HepG2 (cell line): ENCODE data around the gene DNAJC10. TPM values are rescaled to one million over a fixed set of nuclear protein-coding genes. Genes with fewer than 3 reads are reported as not detected.

ENCODE experiments used
- GATAD1 ChIP-seq: IDR thresholded peaks from 2 replicates; pipeline ENCODE4 v1.6.1; 2016; ENCODE audit warnings: missing genetic modification reagents, missing compliant biosample characterization
- HCFC1 ChIP-seq: fragments of 150-350 bp; IDR thresholded peaks from 2 replicates; pipeline ENCODE4 v1.6.1; 2014; ENCODE audit warnings: low read depth, low read length
- HIC2 ChIP-seq: sonication (generic); formaldehyde crosslinking; IDR thresholded peaks from 2 replicates; pipeline ENCODE4 v1.9.0; 2022; ENCODE audit warnings: low read depth, missing genetic modification reagents
- HNRNPLL ChIP-seq: fragments of 200-400 bp; formaldehyde crosslinking; IDR thresholded peaks from 2 replicates; pipeline ENCODE4 v1.6.1; 2017; ENCODE audit warnings: mild to moderate bottlenecking, low read depth, low read length; ENCODE audit not compliant: poor library complexity, severe bottlenecking
- KDM1A ChIP-seq: IDR thresholded peaks from 2 replicates; pipeline ENCODE4 v1.6.1; 2016; ENCODE audit warnings: missing compliant biosample characterization
- POLR2G ChIP-seq: fragments of 200-400 bp; formaldehyde crosslinking; IDR thresholded peaks from 2 replicates; pipeline ENCODE4 v1.6.1; 2018; ENCODE audit warnings: mild to moderate bottlenecking, low read depth, low read length, moderate library complexity
- PRDM4 ChIP-seq: sonication (generic); formaldehyde crosslinking; IDR thresholded peaks from 2 replicates; pipeline ENCODE4 v1.9.0; 2021; ENCODE audit warnings: missing genetic modification reagents, borderline replicate concordance
- REPIN1 ChIP-seq: sonication (generic); formaldehyde crosslinking; IDR thresholded peaks from 2 replicates; pipeline ENCODE4 v1.8.0; 2022; ENCODE audit warnings: missing genetic modification reagents, low read depth, mild to moderate bottlenecking, borderline replicate concordance
- RFX3 ChIP-seq: IDR thresholded peaks from 2 replicates; pipeline ENCODE4 v1.6.1; 2016; ENCODE audit warnings: missing biosample characterization, missing genetic modification reagents
- SATB2 ChIP-seq: sonication (generic); formaldehyde crosslinking; IDR thresholded peaks from 2 replicates; pipeline ENCODE4 v1.5.0; 2020; ENCODE audit warnings: missing genetic modification reagents
- SCMH1 ChIP-seq: sonication (generic); formaldehyde crosslinking; IDR thresholded peaks from 2 replicates; pipeline ENCODE4 v1.9.0; 2021; ENCODE audit warnings: missing genetic modification reagents, mild to moderate bottlenecking, borderline replicate concordance
- SP5 ChIP-seq: IDR thresholded peaks from 2 replicates; pipeline ENCODE4 v1.6.1; 2016; ENCODE audit warnings: low read depth, borderline replicate concordance
- TBX3 ChIP-seq: fragments of 450-650 bp; IDR thresholded peaks from 2 replicates; pipeline ENCODE4 v1.6.1; 2017; ENCODE audit warnings: antibody characterized with exemption, mild to moderate bottlenecking, inconsistent platforms, borderline replicate concordance
- TOE1 ChIP-seq: sonication (generic); formaldehyde crosslinking; IDR thresholded peaks from 2 replicates; pipeline ENCODE4 v1.4.0; 2020; ENCODE audit warnings: mild to moderate bottlenecking, missing genetic modification reagents
- ZBTB21 ChIP-seq: sonication (generic); formaldehyde crosslinking; IDR thresholded peaks from 2 replicates; pipeline ENCODE4 v1.4.0; 2020; ENCODE audit warnings: missing genetic modification reagents
- ZFP90 ChIP-seq: sonication (generic); formaldehyde crosslinking; IDR thresholded peaks from 2 replicates; pipeline ENCODE4 v1.8.0; 2022; ENCODE audit warnings: missing genetic modification reagents, mild to moderate bottlenecking, inconsistent platforms, borderline replicate concordance
- ZMAT3 ChIP-seq: sonication (generic); formaldehyde crosslinking; conservative IDR thresholded peaks from 2 replicates; pipeline ENCODE4 v1.7.0; 2021; ENCODE audit warnings: missing genetic modification reagents
- ZNF468 ChIP-seq: sonication (generic); formaldehyde crosslinking; IDR thresholded peaks from 2 replicates; pipeline ENCODE4 v1.8.0; 2022; ENCODE audit warnings: mild to moderate bottlenecking, moderate library complexity, missing genetic modification reagents
- ZNF556 ChIP-seq: sonication (generic); formaldehyde crosslinking; IDR thresholded peaks from 2 replicates; pipeline ENCODE4 v1.4.0; 2020; ENCODE audit warnings: mild to moderate bottlenecking, missing genetic modification reagents, borderline replicate concordance
- ZNF574 ChIP-seq: sonication (generic); formaldehyde crosslinking; IDR thresholded peaks from 2 replicates; pipeline ENCODE4 v1.4.0; 2020; ENCODE audit warnings: missing genetic modification reagents
- ZSCAN22 ChIP-seq: sonication (generic); formaldehyde crosslinking; IDR thresholded peaks from 2 replicates; pipeline ENCODE4 v1.4.0; 2020; ENCODE audit warnings: mild to moderate bottlenecking, missing genetic modification reagents
- polyA plus RNA-seq, 8 experiments: library from polyadenylated mRNA; depleted of rRNA in 3 of 8; stranded (reverse) in 7 of 8; unstranded in 1 of 8; fragments of >200 nt; fragmentation: Illumina TruSeq in 4 of 8; extraction: Trizol in 4 of 8; gene quantifications; 2 replicates each; pipeline versions ENCODE4 v1.2.1 to v1.2.3, GENCODE V29; 2011 to 2016; ENCODE audit warnings: low read depth in 4 of 8, missing spikeins in 1 of 8, mixed read lengths in 1 of 8; ENCODE audit not compliant: insufficient read depth in 1 of 8
- total RNA-seq, 5 experiments: library from RNA; depleted of rRNA; stranded (reverse); fragments of >200 nt; fragmentation: Illumina TruSeq; extraction: Trizol; gene quantifications; 2 replicates each; pipeline ENCODE4 v1.2.3, GENCODE V29; 2016; ENCODE audit warnings: low read depth in 1 of 5

The DNAJC10 gene
- total and polyA plus RNA-seq, 2 of the 13 experiments (the other 11 are each of a cell fraction or from before 2014, with no cell fraction given): 44.1 to 178 TPM

- TF ChIP-seq ZNF574 (CRISPR knock-in tag): peak; percentile 97
- TF ChIP-seq TOE1: 0 out of 2 replicates have a peak, but pooled peaks have one; percentile 59
- TF ChIP-seq GATAD1 (CRISPR knock-in tag): peak; percentile 90
- no peak for TF ChIP-seq ZMAT3
- TF ChIP-seq TBX3: 0 out of 2 replicates have a peak, but pooled peaks have one; percentile 11
- TF ChIP-seq ZNF468 (CRISPR knock-in tag): 0 out of 2 replicates have a peak, but pooled peaks have one; percentile 56
- TF ChIP-seq SCMH1 (CRISPR knock-in tag): no peak
- TF ChIP-seq ZNF556 (CRISPR knock-in tag): peak; percentile 81; the same call in 1 of the 2 replicates
- TF ChIP-seq PRDM4 (CRISPR knock-in tag): no peak
- TF ChIP-seq SP5: peak; percentile 66; the same call in 1 of the 2 replicates
- TF ChIP-seq SATB2 (CRISPR knock-in tag): peak; percentile 32
- TF ChIP-seq HCFC1: no peak; the same call in 1 of the 2 replicates
- TF ChIP-seq KDM1A (CRISPR knock-in tag): no peak
- TF ChIP-seq RFX3 (CRISPR knock-in tag): peak; percentile 91
- TF ChIP-seq ZFP90 (CRISPR knock-in tag): peak; percentile 97; the same call in 1 of the 2 replicates
- TF ChIP-seq HIC2 (CRISPR knock-in tag): peak; percentile 45; the same call in 1 of the 2 replicates
- no peak for TF ChIP-seq ZBTB21 (CRISPR knock-in tag)
- peak; percentile 79 for TF ChIP-seq REPIN1 (CRISPR knock-in tag)
- peak; percentile 98 for TF ChIP-seq HNRNPLL
- TF ChIP-seq POLR2G: peak; percentile 95
- TF ChIP-seq ZSCAN22: 0 out of 2 replicates have a peak, but pooled peaks have one; percentile 37
Measured at GRCh38 chr2:182715892-182716649, at the start of gene DNAJC10 (continued).
